ENCODE data around the gene ARID5B.

ARID5B gene

GRCh38 chr10:62113680-62114079, 212.2 kb downstream of the ARID5B start:
- DNase-seq: no peak

DNA sequence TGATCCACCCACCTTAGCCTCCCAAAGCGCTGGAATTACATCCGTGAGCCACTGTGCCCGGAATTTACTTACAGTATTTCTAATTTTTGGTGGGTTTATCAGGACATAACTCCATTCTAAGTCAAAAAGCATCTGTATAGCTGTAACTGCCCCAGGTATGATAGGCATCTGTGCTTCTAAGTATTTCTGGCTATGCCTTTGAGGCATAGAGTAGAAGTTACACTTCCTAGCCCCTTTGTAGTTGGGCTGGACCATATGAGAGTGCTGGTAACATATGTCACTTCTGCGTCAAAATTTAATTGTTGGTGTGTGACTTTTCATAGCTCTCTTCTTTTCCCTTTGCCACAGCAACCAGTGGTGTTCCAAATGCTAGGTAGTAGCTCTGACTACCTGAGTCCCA, 213.8 kb downstream of the ARID5B start:
- DNase-seq: no peak

GRCh38 chr10:62115842-62116241, 214.3 kb downstream of the ARID5B start:
- DNase-seq: no peak

GRCh38 chr10:62116896-62117295, 215.4 kb downstream of the ARID5B start:
- no peak for DNase-seq

- no peak for DNase-seq
Measured at GRCh38 chr10:62121187-62121530, 219.7 kb downstream of the ARID5B start.

DNA sequence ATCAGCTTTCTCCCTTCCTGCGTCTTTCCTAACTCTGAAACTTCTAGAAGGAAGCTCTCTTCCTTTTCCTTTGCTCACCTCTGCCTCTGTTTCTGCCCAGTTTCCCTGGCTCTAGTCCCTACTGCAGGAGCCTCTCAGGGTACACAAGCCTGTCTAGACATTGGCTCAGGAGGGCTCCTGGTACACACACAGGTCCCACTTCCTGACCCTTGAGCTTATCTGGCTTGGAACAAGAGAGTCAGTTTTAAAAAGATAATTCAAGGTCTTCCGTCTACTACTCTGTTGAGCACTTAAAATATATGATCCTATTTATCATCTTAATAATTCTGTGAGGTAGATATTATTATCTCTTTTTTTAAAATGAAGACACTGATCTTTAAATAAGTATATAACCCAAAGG, 226.5 kb downstream of the ARID5B start:
- no peak for DNase-seq

GRCh38 chr10:62130948-62131347, 229.4 kb downstream of the ARID5B start:
- peak; percentile 92 for DNase-seq

DNA sequence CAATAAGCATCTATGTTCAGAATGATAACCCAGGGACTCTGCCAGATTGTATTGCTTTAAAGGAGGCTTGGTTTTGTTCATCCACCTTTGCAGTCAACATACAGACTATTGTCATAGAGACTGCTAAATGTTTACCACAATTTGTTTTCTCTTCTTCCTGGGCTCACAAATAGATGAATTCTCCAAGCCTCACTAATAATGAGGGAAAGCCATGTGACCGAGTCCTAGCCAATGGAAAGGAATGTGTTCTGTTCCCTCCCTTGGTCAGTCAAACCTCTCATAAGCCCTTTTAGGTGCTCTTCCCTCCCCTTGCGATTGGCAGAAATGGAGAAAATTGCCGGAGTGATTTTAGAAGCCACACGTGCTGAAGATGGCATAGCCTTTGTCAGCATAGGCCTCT, 230.2 kb downstream of the ARID5B start:
- DNase-seq: no peak

- DNase-seq: no peak
Measured at GRCh38 chr10:62133618-62134017, 232.1 kb downstream of the ARID5B start.

- peak; percentile 58 for DNase-seq
Measured at GRCh38 chr10:62136931-62137330, 235.4 kb downstream of the ARID5B start.

All from fibroblast of skin of right quadriceps (primary cell).